HG02763 (cell line): ENCODE results near the gene C5orf15.
"Not testable (repeated sequence)": the region's sequence is repeated elsewhere in the genome, so short reads cannot be mapped to it uniquely, and the experiment has no call there.

Experiments used
- ATAC-seq: cut with Tn5 transposase; IDR thresholded peaks from one replicate; pipeline ENCODE4 v1.9.1; 2021; ENCODE audit warnings: mild to moderate bottlenecking, moderate library complexity; ENCODE audit not compliant: unreplicated experiment

C5orf15 gene

DNA sequence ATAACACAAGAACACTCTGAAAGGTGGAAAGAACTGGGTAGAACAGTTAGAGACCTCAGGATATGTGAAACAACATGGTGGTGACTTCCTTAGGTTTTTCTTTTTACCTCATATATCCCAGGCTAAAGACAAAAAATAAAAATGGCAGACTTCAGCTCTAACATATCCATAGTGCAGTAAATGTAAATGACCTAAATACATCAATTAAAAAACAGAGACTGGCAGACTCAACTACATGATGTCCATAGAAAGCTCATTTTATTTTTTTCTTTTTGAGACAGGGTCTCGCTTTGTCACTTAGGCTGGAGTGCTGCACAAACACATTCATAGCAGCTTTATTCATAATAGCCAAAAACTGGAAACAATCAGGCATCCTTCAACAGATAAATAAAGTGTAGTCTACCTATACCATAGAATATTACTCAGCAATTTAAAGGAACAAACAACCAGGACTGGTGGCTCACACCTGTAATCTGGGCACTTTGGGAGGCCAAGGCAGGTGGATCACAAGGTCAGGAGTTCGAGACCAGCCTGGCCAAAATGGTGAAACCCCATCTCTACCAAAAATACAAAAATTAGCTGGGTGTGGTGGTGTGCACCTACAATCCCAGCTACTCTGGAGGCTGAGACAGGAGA, 4.8 kb downstream of the C5orf15 start:
- ATAC-seq = no peak

DNA sequence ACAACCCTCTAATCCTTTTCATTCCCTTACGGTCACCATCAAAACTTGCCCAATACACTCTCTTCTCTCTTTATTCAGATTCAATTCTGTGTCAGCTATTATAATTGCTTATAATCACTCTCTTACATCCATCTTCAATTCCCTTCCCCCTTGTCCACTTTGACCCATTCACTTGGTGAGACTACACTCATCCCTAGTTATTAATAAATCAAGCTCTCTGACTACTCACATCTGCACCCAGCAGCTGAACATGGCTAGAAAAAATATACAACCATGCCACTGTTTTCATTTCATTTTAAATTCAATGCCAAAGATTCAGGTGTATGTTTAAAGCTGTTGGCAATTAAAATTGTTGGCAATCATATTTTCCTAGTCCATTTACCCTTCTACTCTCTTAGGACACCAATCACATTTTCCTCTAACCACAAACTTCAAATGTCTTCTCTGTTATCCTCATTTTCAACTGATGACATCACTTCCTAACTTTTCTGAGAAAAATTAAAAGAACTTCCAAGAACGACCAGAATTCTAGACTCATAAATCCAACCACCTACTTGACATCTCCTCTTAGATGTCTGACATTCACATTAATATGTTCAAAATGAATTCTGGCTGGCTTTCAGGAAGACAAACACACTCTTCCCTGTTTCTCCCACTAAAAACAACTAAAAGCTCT, 5.5 kb downstream of the C5orf15 start:
- ATAC-seq = no peak

DNA sequence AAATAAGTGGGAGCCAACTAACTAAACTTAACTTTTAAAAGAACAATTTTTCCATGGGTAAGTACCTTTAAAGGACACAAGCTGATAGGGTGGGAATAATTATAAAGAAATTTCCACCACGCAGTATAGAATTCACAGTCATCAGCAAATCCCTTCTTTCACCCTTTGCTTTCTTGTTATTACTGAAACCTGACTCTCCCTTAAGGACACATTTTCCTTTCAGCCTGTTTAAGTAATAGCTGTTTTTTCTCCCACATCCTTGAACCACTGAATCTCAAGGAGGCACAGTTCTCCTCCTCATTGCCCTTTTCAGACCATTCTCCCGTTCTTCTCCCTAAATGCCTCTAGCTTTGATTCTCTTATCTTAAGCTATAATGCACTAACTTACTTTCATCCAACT, 6.3 kb downstream of the C5orf15 start:
- ATAC-seq = no peak

DNA sequence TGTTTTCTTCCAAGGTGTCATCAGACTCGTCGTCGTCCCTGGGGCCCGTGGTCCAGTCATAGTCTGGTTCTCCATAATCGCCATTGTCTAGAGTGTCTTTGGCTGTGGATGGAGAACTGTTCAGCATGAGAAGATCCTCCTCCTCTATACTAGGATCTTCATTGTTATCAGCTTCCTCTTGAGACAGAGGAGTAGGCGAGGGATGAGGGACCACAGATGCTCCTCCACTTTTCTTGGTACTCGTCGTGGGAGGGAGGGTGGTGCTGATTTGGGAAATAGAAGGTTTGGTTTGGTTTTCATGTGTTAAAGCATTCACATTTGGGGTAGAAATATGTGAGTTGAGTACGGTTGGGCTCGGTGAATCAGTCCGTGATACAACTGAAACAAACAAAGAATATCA, 8.8 kb downstream of the C5orf15 start:
- ATAC-seq = no peak

DNA sequence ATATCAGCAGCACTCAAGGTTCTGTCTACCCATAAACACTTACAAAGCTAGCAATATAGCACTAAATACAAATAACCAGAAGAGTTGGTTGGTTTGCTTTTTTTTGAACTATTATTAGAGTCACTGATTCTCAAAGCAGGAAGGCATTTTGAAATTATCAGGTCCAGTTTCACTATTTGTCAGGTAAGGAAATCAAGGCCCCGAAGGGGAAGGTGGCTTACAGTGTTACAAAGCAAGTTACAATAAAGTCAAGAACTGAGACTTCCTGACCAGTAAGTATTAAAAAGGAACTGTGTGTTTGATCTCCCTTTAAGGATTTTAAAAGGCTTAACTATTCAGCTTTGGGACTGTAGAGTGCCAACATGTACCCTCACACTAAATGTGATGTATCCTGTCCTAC, 10.8 kb downstream of the C5orf15 start:
- ATAC-seq = no peak

DNA sequence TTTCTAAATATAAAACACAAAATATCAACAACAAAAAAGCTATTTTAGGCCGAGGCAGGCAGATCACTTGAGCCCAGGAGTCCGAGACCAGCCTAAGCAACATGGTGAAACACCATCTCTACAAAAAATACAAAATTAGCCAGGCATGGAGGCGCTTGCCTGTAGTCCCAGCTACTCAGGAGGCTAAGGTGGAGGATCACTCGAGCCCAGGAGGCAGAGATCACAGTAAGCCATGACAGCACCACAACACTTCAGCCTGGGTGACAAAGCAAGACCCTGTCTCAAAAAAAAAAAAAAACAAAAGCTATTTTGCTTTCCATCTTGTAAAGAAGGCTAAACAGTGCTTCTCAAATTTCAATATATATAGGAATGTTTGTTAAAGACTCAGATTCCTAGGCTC, 11.3 kb downstream of the C5orf15 start:
- ATAC-seq = no peak

DNA sequence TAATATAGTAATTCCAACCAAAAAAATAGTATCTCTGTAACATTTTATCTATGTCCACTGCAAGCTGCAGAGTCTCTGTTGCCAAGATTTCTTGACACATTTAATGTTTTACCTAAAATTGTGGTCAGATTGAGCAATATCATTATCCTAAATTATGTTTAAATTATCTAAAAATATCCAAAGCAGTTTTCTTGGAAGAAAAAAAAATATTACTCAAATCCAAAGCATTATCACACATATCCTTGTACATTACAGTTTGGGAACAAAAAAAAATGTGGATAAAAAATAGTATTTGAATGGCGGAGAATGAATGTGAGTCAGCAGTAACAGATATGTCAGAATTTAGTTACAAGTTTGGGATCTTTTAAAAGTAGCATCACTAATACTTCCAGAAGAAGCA, 12.2 kb downstream of the C5orf15 start:
- ATAC-seq = not testable (repeated sequence)

DNA sequence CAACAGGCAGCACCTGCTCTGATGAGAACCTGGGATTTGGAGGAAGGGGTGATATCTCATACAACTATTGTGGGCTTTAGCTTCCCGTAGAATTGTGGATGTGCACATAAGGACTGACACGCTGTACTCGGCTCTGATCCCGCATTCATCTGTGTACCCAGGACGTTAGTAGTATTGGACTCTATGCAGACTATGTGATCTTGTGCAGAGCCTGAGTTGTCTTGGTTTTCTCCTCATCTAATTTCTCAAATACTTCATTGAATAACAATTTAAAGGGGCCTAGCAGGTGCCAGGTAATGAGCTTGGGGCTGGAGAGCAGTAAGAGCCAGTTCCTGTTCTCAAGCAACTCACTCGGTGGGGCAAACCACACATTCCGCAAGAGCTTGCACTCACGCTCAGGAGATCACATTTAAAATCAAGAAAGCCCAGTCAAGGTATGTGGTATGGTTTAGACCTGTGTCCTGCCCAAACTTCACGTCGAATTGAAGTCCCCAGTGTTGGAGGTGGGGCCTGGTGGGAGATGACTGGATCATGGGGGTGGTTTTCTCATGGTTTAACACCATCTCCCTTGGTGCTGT, 14.8 kb downstream of the C5orf15 start:
- ATAC-seq = no peak

DNA sequence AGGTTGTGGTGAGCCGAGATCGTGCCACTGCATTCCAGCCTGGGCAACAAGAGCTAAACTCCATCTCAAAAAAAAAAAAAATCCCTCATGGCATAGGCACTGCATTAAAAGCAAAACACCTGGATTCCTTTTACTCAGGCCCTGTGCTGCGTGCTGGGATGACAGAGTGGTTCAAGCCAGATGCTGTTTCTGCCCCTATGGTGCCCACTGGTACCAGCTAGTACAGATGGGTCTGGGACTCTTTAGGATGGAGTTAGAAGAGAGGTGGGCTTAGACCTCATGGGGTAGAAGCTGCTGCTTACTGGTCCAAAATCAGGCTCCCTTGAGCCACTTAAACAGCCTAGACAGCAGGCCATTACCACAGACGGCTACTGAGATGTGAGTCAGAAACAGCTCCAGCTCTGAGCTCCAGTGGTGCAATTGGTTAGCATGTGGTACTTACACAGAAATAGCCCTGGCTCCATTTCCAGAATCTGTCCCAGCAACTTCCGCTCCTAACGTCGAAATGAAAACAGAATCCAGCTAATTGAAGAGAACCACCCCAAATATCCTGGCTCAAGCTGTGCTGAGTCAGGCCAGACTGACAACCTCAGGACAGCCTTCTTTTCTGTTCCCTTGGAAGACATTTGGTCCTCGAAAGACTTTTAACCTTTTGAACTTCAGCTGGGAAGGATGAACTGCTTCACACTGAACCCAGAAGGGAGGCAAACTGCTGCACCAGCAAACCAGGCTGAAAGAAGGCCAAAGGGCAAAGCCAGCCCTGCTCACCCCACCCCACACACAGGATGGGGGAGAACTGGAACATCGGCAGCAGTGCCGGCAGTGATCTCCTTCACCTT, 15.5 kb downstream of the C5orf15 start:
- ATAC-seq = no peak

DNA sequence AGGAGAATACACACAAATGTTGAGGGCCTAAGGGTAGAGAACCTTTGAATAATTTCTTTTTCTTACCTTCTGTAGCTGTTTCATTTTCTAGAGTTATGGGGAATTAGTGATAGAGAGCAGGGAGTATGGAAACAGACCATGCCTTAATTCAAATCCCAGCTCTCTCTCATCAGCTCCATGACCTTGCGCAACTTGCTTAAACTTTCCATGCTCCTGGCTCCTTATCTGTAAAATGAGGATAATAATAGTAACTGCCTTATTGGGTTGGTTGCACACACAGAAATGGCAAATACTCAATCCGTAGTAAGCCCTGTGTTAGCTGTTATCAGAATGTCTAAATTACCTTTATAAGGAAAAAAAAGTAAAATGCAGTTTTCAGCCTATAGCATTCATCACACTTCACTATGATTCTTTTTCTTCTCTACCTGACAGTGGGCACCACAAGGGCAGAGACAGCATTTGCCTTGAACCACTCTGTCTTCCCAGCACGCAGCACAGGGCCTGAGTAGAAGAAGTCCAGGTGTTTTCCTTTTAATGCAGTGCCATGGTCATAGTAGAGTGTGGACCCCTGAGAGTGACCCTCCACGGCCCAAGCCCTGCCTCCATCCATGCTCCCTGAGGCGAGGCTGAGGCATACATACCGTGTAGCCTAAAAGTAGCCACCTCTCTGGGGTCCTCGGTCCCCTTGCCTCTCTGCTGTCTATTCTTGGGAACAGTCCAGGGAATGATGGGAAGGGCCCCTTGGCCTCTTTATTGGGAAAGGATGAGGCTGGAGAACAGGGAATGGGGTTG, 17.4 kb downstream of the C5orf15 start:
- ATAC-seq = no peak

DNA sequence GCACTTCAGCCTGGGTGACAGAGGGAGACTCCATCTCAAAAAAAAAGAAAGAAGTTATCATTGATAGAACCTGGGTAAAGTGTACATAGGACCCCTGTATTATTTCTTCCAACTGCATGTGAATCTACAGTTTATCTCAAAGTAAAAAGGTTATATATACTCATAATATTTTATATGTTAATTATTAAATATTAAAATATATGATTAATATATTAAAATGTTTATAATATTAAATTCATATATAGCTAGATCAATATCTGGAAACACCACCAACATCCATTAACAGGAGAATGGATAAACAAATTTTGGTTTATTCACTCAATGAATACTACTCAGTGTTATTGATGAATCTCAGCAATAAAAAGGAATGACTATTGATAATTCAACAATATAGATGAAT, 19.7 kb downstream of the C5orf15 start:
- ATAC-seq = no peak

DNA sequence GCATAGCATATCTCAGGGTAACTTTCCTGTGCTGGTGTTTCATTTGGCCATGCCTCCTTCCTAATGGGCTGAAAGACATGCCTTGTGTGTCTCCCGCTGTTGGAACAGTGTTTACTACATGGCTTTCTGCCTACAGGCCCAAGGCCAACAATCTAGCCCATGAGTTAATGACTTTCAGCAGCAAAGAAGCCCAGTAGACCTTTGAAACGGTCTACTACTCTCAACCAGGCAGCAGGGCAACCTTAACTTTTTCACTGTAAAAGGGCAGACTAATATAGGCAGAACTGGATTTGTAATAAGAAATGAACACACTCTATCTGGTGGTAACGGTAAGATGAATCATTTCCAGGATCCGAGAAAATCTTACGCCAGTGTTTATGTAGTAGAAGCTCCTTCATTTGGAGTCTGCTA, 21.0 kb downstream of the C5orf15 start:
- no peak for ATAC-seq

DNA sequence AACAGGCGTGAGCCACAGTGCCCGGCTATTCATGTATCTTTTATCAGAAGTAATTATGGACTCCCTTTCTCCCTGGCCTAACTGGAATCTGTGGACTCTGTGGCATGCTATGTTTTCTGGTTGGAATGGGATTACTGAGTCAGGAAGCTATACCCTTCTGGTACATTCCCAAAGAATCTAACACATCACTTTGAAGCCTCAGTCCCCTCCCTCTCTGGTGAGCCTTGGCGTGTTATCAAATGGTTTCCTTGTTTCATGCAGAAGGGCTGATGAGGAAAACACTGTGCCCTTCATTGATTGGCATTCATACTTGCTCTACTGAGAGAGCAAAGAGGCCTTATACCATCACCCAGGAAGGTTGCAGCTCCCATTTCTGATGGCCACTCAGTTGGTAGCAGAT, 22.9 kb downstream of the C5orf15 start:
- ATAC-seq = no peak

DNA sequence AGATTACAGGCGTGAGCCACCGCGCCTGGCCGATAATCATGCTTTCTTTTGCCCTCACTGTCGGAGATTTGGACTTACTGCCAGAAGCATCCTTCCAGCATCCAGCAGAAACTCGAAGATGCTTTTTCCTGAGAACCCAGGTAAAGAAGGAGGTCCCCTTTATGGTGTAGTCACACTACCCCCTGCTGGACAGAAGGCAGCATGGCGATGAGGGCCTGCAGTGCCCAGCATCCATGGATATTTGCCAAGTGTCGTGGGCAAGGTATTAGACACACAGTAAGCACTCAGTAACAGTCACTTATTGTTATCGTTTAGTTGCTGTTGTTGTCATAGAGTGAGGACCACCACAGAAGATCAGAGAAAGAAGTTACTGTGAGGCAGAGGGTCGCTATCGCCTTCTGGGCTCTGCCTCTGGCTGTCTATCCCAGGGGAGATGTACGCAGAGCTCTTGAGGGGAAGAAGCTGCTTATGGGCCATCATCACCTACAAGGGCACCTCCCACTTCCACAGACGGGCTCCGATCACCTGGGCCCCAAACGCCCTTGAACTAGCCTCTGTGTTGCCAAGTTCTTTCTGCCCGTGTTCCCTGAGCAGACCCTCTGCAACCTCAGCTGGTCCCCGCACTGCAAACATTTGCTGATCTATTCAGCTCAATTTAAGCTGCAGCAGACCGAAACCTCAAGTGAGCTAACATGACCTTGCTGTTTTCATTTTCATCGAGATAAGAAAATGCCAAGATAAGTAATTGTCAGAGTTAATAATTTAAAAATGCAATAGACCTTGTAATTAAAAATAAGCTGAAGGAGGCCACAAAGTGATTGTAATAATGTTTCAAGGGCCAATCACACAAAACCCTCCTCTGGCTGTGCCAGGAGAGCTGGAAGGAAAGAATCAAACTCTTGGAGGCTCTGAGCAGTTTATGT, 23.9 kb downstream of the C5orf15 start:
- no peak for ATAC-seq

DNA sequence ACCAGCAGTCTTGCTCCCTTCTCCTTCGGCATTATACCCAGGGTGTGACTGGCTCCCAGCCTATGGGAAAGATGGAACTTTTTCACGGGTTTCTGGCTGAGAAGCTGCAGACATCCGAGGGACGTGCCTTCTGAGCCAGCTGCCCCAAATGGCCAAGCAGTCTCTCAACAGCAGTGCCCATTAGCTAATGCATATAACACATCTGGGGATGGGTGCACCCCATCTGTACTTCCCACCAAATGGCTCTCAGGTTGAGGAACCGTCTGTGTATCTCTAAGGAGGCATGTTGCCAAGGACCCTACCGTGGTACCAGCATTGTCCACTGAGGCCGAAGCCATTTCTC, 25.0 kb downstream of the C5orf15 start:
- no peak for ATAC-seq

DNA sequence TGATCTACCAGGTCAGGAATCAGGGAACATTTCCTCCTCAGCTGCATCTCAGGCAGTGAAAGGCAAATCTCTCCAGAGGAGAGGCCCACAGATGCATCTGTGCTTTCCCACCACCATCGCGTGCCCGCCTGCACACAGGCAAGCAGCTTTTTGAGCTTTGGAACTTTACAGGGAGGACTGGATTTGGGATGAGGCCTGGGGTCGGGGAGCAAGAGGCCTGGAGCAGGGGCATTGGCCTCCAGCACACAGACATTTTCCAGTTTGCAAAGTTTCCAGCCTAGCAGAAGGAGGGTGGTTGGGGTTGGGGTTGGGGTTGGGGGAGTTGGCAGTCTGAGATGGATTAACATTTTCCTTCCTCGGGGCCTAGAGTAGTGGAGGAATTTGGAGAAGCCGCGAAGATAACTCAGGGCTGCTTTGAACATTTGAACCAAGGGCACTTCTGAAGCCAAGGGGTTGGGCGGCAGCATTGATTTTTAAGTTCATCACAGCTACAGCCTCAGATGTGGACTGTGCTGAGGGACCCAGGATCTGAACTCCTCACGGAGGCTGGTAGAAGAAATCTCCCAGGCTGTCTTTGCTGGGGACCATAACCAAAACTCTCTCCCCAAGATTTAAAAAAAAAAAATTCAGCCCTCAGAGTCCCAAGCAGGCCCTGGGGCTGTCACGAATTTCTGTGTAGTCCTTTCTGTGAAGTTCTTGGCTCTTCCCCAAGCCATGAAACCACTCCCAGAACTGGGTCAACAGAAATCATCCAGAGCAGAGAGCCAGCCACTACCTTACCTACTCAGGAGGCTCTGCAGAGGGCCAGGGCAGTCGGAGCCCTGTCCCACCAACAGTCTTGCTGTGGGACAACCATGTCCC, 25.6 kb downstream of the C5orf15 start:
- no peak for ATAC-seq

DNA sequence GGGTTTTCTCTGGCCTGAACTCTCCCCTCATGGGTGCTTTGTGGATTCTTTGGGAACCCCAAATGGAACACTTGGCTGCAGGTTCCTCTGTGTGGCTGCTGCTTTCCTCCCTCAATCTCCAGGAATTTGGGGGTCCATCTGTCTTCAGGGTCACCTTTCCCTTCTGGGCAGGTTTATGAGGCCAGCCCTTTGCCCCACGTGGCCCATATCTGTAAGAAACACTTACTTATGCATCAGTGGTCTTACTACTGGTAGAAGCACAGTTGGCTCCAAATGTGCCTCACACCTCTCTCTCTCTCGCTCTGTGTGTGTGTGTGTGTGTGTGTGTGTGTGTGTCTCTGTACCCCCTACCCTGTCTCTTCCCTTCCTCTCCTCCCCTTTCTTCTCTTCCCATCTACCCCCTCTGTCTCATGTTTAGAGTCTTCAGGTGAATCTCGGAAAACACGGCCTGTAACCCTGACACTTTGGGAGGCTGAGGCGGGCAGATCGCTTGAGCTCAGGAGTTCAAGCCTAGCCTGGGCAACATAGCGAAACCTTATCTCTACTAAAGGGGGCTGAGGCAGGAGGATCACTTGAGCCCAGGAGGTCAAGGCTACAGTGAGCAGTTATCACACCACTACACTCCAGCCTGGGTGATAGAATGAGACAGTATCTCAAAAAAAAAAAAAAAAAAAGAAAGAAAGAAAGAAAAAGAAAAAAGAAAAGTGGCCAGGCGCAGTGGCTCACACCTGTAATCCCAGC, 26.8 kb downstream of the C5orf15 start:
- no peak for ATAC-seq

DNA sequence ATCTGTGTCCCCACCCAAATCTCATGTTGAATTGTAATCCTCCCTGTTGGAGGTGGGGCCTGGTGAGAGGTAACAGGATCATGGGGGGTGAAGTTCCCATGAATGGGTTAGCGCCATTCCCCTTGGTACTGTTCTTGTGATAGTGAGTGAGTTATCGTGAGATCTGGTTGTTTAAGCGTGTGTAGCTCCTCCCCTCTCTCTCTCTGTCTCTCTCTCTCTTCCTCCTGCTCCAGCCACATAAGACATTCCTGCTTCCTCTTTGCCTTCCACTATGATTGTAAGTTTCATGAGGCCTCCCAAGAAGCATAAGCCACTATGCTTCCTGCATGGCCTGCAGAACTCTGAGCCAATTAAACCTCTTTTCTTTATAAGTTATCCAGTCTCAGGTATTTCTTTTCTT, 28.8 kb downstream of the C5orf15 start:
- no peak for ATAC-seq
